Measurements from ENCODE around the gene MXRA8.

The MXRA8 gene

GRCh38 chr1:1335792-1336248 lies 22.5 kb downstream of the MXRA8 start:
- no peak for DNase-seq (ENCODE audit: low spot score)

GRCh38 chr1:1335283-1335682 lies 23.1 kb downstream of the MXRA8 start:
- no peak for DNase-seq (ENCODE audit: low spot score)

GRCh38 chr1:1334835-1335234 lies 23.5 kb downstream of the MXRA8 start:
- DNase-seq (ENCODE audit: low spot score), result no peak

GRCh38 chr1:1333551-1334241 lies 24.7 kb downstream of the MXRA8 start:
- DNase-seq (ENCODE audit: low spot score), result no peak

- DNase-seq (ENCODE audit: low spot score), result no peak
Observed at GRCh38 chr1:1332774-1333480, 25.4 kb downstream of the MXRA8 start.

- DNase-seq (ENCODE audit: low spot score), result no peak
Observed at GRCh38 chr1:1332031-1332755, 26.2 kb downstream of the MXRA8 start.

GRCh38 chr1:1331068-1331965 lies 27.0 kb downstream of the MXRA8 start, which contains the start of gene TAS1R3:
TAS1R3 (plus strand) TSS chr1:1331280; CDS start chr1:1331346, 66 bp downstream.
- no peak for DNase-seq (ENCODE audit: low spot score)

GRCh38 chr1:1330366-1331067 lies 27.8 kb downstream of the MXRA8 start:
- DNase-seq (ENCODE audit: low spot score), result no peak

- no peak for DNase-seq (ENCODE audit: low spot score)
Observed at GRCh38 chr1:1329304-1330210, 28.8 kb downstream of the MXRA8 start.

- no peak for DNase-seq (ENCODE audit: low spot score)
Observed at GRCh38 chr1:1328254-1328653, 30.1 kb downstream of the MXRA8 start.

GRCh38 chr1:1327291-1327690 lies 31.1 kb downstream of the MXRA8 start:
- no peak for DNase-seq (ENCODE audit: low spot score)

- DNase-seq (ENCODE audit: low spot score), result no peak
Observed at GRCh38 chr1:1326075-1326605, 32.2 kb downstream of the MXRA8 start.

- no peak for DNase-seq (ENCODE audit: low spot score)
Observed at GRCh38 chr1:1325288-1326074, 32.9 kb downstream of the MXRA8 start.

- DNase-seq (ENCODE audit: low spot score), result peak; percentile 95
Observed at GRCh38 chr1:1324524-1325287, 33.6 kb downstream of the MXRA8 start, which contains the start of the genes CPTP and INTS11. CPTP (plus strand) TSS chr1:1324802; CDS start chr1:1326911, 2,109 bp downstream. INTS11 (minus strand) TSS chr1:1324660; CDS start chr1:1324608, 52 bp downstream.

GRCh38 chr1:1324084-1324523 lies 34.3 kb downstream of the MXRA8 start:
- DNase-seq (ENCODE audit: low spot score), result no peak

GRCh38 chr1:1322952-1323351 lies 35.4 kb downstream of the MXRA8 start:
- no peak for DNase-seq (ENCODE audit: low spot score)

GRCh38 chr1:1322418-1322817 lies 35.9 kb downstream of the MXRA8 start:
- DNase-seq (ENCODE audit: low spot score), result no peak

GRCh38 chr1:1321477-1321876 lies 36.9 kb downstream of the MXRA8 start:
- DNase-seq (ENCODE audit: low spot score), result no peak

All from CD4-positive, alpha-beta T cell treated with Interleukin-15 for 4 hours (primary cell).